Measurements from ENCODE around the gene MGLL.

Gene MGLL

DNA sequence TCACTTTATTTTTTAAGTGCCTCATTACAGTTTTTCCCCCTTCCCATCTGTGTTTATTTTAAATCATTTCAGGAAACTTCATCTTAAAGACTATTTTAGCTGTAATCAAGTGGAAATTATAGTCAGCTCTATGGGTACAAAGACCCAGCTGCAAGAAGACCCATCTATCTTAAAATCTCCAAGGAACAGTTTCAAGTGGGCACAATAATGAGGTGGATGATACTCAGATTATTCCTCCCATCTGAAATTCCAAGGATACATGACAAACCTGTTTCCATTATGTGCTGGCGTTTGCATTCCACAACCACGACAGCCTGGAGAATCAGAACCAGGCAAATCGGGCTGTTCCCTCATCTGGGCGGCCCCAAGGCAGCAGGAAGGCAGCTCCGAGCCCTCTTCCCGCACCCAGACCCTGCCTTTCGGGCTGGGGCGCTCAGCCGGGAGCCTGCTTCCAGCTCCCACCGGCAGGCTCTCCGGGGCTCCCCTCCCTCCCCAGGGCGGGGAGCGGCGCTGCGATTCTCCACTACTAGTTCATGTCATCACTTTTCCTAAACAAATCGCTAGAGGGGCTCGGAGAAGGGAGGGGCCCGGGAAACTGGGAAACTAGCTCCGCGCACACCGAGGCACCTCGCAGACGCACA lies at the start of gene MGLL:
TSS of gene MGLL (minus strand) at position 475 of the 641 bp plus-strand sequence. CDS start at position 278, 197 bp downstream.
- DNase-seq (ENCODE audit: low read depth in 3 of 3), result no peak

GRCh38 chr3:127870156-127870555 lies 47.8 kb upstream of the MGLL start:
- no peak for DNase-seq (ENCODE audit: low read depth in 3 of 3)

DNA sequence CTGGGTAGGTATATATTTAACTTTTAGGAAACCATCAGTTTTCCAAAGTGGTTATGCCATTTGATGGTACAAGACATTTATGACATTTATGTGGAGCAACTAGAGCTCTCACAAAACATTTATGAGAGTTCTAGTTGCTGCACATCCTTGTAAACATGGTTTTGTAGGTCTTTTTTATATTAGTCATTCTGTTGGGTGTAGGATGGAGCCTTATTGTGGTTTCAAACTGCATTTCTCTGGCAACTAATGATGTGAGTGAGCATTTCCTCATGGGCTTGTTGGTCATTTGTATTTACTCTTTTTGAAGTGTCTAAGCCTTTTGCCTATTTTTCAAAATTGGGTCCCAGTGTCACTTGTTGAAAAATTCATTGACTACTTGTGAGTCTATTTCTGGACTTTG lies 45.7 kb upstream of the MGLL start:
- DNase-seq (ENCODE audit: low read depth in 3 of 3), result no peak

DNA sequence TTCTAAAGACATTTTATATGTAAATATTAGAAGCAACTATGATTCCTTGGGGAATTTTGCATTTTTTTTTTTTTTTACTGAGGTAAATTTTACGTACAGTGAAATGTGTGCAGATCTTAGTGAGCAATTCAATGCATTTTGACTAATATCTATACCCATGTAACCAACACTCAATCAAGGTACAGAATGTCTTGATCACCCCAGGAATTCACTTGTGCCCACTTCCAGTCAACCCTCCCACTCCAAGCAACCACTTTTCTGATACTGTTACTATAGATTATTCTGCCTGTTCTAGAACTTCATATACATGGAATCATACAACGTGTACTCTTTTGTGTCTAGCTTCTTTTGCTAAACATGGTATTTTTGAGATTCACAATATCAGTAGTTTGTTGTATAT lies 45.1 kb upstream of the MGLL start:
- DNase-seq (ENCODE audit: low read depth in 3 of 3), result no peak

- no peak for DNase-seq (ENCODE audit: low read depth in 3 of 3)
Measured at GRCh38 chr3:127865941-127866340, 43.6 kb upstream of the MGLL start.

- no peak for DNase-seq (ENCODE audit: low read depth in 3 of 3)
Measured at GRCh38 chr3:127860211-127860696, 37.9 kb upstream of the MGLL start.

DNA sequence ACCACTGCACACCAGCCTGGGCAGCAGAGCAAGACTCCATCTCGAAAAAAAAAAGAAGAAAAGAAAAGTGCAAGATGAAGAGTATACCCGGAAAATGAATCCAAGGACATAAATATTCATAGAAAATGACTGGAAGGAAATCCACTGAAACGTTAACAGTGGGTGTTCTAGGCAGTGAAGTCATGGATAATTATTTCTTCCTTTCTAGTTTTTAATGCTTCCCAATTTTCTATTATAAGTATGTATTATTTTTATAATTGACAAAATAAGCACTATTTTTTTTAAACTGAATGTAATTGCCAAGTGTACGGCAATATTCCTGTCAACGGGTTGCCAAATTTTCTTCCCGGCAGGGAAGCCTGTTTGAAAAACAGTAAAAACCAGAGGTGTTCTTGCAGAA lies 37.4 kb upstream of the MGLL start:
- no peak for DNase-seq (ENCODE audit: low read depth in 3 of 3)

DNA sequence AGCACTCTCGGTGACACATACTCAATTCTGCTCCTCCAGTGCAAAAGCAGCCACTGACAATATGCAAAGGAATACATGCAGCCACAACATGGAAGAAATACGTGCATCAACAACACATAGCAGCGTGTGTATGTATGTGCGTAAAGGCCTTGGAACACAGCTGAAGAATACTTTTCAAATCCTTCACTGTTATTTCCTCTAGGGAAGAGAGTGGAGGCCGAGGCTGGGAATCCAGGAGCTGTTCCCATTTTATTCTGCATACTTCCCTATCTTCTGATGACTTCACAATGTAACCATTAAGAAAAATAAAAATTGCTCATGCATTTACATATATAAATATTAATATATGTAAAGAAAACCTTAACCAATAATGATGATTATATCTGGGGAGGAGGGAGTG lies 36.6 kb upstream of the MGLL start:
- no peak for DNase-seq (ENCODE audit: low read depth in 3 of 3)

DNA sequence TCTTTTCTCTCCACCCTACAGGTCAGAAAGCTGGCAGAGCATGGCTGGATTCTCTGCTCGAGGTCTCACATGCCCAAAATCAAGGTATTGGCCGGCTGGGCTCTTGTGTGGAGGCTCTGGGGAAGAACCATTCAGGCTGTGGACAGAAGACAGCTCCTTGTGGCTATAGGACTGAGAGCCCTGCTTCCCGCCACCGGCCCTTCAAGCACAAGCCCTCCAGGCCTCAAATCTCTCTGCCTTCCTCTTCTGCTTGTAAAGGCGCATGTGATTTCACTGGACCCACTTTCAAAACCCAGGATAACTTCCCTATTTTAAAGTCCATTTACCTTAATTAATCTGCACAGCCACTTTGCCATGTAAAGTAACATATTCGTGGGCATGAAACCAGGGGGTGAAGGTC lies 36.2 kb upstream of the MGLL start:
- no peak for DNase-seq (ENCODE audit: low read depth in 3 of 3)

- no peak for DNase-seq (ENCODE audit: low read depth in 3 of 3)
Measured at GRCh38 chr3:127857333-127857732, 35.0 kb upstream of the MGLL start.

DNA sequence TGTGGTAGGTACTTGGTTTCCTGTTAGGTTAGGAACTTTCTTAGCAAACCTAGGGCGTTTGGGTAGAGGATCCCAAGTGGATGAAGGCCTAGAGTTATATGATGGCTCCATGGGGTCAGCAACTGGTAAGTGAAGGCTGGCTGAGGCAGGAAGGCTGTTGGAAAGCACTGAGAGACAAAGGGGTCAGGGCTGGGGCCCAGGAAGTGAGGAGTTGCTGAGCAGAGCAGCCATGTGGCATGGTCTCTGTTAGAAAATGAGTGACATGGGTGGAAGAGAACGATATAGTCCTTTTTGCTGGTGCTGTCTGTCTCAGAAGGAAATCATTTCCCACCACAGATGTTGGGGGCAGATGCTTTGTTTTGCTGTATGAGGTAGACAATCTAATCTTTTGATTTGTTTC lies 34.5 kb upstream of the MGLL start:
- no peak for DNase-seq (ENCODE audit: low read depth in 3 of 3)

GRCh38 chr3:127855246-127855645 lies 32.9 kb upstream of the MGLL start:
- no peak for DNase-seq (ENCODE audit: low read depth in 3 of 3)

GRCh38 chr3:127853681-127854080 lies 31.4 kb upstream of the MGLL start:
- no peak for DNase-seq (ENCODE audit: low read depth in 3 of 3)

DNA sequence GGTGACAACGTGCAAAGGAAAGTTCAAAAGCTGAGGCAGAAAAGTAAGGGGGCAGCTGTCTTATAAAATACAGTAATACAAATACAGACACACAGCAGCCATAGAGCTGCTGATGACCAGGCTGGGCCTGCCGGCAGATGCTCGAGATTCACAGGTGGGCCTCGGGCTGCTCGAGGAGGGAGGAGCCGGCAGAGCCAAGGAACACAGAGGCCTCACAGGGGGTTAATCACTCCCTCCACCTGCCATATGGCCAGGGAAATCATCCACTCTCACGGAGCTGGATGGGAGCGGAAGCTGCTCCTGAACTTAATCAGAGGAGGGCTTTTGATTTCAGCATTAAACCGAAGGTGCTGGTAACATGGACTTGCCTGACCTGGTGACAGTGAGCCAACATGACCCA lies 29.6 kb upstream of the MGLL start:
- DNase-seq (ENCODE audit: low read depth in 3 of 3), result no peak

- DNase-seq (ENCODE audit: low read depth in 3 of 3), result no peak
Measured at GRCh38 chr3:127849368-127849767, 27.1 kb upstream of the MGLL start.

- no peak for DNase-seq (ENCODE audit: low read depth in 3 of 3)
Measured at GRCh38 chr3:127848131-127849129, 26.1 kb upstream of the MGLL start.

- DNase-seq (ENCODE audit: low read depth in 3 of 3), result no peak
Measured at GRCh38 chr3:127847236-127847720, 25.0 kb upstream of the MGLL start.

GRCh38 chr3:127846576-127846975 lies 24.3 kb upstream of the MGLL start:
- no peak for DNase-seq (ENCODE audit: low read depth in 3 of 3)

GRCh38 chr3:127844326-127844942 lies 22.1 kb upstream of the MGLL start:
- no peak for DNase-seq (ENCODE audit: low read depth in 3 of 3)

DNA sequence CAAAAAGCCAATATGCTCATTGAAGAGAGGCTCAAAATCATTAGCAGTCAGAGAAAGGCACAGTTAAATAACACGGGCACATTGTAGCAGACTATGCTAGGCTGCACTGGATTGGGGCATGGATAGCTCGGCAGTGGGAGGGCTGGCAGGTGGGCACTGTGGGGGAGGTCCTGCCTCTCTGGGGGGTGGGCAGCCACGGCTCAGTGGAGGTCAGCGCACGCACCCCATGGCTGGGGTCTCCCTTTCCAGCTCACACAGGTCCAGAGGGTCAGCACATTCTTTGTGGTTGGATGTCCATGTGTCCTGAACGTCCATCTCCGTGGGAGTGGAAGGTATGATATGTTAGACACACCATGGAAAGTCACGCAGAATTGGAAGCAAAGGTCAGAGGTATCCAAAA lies 18.4 kb upstream of the MGLL start:
- DNase-seq (ENCODE audit: low read depth in 3 of 3), result no peak

GRCh38 chr3:127839099-127839498 lies 16.8 kb upstream of the MGLL start:
- DNase-seq (ENCODE audit: low read depth in 3 of 3), result no peak
